Measurements from ENCODE around the gene KRTAP12-2.
"Not testable (repeated sequence)": the region's sequence is repeated elsewhere in the genome, so short reads cannot be mapped to it uniquely, and the experiment has no call there.

The KRTAP12-2 gene

DNA sequence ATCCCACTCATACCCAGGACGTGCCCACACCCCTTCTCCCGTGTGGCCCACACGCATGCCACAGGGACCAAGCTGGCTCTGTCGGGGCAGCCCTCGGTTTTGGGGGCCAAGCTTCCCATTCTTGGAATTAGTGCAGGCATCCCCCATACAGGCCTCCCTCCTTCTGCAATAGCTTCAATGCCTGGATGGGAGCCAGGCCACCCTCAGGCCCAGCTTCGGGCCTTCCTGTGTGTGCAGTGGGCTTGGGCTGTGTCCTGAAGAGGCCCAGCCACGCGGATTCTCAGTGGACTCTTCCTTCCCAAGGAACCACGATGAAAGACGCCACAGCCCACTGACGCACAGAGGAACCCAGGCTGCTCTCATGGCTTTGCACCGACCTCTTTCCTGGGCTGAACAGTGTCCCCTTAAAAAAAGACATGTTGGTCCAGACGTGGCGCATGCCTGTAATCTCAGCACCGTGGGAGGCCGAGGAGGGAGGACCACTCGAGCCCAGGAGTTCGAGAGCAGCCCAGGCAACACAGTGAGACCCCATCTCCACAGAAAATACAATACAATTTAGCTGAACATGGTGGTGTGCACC is 17.1 kb downstream of the KRTAP12-2 start:
- DNase-seq, result no peak

DNA sequence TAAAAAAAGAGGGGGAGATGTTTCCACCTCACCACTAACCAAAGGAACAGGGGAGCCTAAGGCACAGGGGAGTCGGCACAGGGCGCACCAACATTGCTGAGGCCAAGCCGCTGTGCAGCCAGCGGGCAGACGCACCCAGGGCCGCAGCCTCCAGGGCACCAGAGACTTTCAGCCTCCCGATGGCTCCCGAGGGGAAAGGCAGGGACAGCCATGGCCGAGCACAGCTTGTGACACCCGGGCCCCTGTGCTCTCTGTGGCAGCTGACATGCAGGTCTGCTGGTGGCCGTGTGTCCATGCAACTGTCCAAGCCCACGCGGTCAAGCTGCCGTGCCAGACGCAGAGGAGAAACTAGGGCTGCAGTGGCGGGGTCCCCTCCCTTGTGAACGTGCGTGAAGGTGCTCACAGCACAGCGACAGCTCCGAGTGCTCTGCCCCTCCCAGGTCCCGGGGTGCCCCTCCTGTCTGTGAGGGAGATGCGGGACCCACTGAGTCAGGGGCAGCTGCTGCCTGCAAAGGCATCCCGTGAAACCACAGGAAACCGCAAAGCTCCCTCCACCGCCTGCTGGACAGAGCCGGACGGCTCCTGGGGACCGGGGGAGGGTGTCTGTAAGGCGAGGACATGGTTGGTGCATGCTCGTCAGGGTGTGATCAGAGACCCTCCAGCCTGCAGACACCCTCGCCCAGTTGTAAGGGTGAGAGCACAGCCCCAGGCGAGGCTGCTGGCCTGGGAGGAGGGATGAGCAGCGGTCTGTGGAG is 18.0 kb downstream of the KRTAP12-2 start:
- no peak for DNase-seq

DNA sequence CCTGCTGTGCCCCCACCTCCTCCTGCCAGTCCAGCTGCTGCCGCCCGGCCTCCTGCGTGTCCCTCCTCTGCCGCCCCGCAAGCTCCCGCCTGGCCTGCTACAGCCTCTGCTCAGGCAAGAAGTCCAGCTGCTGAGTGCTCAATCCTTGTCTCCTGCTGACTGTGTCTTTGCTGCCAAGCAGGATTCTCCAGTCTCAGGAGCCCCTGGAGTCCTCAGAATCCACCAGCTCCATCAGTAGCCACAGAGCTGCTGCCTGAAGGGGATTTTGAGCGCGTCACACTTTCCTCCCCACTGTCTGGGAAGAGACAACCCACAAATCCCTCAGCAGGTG is 19.5 kb downstream of the KRTAP12-2 start:
- no peak for DNase-seq

DNA sequence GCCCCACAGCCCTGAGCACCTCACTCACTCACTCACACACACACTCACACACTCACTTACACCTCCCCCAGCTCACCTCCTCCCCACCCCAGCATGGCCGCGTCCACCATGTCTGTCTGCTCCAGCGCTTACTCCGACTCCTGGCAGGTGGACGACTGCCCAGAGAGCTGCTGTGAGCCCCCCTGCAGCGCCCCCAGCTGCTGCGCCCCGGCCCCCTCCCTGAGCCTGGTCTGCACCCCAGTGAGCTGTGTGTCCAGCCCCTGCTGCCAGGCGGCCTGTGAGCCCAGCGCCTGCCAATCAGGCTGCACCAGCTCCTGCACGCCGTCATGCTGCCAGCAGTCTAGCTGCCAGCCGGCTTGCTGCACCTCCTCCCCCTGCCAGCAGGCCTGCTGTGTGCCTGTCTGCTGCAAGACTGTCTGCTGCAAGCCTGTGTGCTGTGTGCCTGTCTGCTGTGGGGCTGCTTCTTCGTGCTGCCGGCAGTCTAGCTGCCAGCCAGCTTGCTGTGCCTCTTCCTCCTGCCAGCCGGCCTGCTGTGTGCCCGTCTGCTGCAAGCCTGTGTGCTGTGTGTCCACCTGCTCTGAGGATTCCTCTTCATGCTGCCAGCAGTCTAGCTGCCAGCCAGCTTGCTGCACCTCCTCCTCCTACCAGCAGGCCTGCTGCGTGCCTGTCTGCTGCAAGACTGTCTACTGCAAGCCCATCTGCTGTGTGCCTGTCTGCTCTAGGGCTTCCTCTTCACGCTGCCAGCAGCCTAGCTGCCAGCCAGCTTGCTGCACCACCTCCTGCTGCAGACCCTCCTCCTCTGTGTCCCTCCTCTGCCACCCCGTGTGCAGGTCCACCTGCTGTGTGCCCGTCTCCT is 20.1 kb downstream of the KRTAP12-2 start, which contains the start of gene KRTAP10-11:
Gene KRTAP10-11 (plus strand): TSS at position 49 of the 856 bp plus-strand sequence. CDS start 45 bp downstream, at position 94.
- not testable (repeated sequence) for DNase-seq

DNA sequence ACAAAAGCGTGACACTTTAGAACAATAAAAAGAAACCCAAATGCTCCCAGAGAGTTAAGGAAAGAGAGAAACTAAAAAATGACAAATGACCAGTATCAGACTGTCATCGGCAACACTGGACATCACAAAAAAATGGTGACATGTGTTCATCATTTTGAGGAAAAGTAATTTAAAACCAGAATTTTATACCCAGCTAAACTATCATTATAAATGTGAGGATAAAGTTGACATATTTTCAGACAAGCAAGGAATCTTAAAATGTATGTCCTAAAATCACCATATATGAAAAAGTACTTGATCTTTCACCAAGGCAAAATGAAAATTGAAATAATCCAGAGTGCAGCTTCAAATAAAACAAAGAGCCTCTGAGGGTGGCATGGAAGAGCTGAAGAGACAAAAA is 21.8 kb downstream of the KRTAP12-2 start:
- no peak for DNase-seq

DNA sequence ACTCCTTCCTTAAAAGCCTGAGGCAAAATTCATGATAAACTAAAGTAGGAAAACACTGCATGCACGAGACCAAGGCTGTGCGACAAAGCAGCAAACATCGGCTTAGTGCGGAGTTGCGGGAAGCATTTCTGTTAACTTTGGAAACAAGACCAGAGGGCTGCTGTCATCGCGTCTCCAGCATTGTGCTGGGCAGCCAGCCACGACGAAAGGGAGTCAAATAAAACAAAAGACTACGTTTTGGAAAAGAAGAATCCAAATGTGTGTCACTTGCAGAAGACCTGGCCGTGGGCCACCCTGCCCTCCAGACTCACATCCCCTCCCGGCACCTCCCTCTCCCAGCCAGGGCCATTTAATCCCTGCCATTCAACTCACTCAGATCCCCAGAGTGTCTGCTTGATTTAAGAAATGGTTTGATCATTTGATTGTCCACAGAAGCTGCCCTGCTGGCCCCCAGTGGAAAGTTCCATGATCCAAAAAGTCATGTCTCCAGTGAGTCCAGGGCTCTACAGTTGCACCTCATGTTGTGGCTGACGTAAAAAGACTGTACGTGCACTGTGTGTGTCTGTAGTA is 22.9 kb downstream of the KRTAP12-2 start:
- no peak for DNase-seq

DNA sequence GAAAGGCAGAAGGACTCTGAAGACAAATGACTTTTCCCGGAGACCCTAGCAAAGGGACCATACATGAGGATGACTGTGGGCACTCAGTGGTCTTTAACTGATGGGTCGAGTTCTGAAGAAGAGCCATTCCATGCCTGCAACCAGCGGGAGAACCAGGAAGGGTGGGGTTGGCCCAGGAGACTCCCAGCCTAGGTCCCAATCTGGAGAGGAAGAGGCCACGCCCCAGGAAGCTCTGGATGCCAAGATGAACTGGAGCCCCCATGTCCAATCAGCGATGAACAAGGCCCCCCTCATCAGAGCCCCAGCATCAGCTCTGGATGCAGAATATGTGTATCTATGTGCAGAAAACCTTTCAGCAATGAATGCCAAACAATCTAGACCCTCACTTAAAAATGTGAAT is 26.0 kb downstream of the KRTAP12-2 start:
- no peak for DNase-seq

DNA sequence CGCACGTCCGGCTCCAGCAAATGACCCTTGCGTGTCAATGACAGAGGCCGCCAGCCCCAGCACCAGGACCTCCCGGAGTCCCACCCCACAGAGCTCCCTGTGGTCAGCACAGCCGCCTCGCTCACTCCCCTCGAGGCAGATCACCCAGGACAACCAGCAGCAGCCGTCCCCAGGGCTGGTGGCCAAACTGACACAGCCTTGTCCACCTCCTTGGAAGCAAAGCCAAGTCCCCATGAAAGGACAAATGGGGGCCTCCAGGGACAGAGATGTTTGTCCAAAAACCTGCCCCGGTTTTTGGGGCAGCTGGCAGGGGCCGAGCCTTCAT is 27.4 kb downstream of the KRTAP12-2 start:
- DNase-seq, result no peak

DNA sequence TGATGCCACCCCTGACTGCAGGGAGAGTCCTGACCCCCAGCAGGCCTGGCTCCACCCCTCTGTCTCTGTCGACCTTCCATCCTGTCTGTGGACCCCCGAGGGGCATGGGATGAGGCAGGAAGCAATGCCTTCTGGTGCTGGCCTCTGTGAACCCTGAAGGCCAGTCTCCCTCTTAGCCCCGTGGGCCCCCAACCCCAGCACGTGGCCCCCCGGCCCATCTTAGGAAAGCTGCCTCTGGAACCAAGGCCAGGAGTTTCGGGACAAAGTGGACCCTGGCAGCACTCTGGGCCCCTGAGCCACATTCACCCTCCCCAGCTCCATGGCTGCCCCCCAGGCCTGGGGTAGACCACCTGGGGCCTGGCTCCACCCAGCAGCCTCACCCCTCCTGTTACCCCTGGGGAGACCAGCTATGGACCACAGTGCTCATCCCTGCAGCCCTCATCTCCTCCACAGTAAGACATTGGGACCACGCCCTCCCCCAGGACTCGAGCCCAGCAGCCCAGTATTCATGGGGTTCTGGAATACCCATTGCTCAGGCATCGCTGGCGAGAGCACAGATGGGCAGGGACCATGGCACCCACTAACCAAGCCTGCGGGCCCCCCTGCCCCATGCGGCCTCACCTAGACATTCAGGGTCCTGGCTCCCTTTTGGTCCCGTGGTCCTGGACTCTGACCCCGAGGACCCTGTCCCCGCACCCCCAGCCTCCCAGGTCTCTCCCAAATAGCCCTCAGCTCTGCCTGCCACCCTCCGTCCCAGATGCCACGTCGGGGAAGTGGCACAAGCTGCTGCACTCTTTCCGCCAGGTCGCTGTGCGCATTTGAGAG is 28.0 kb downstream of the KRTAP12-2 start:
- DNase-seq, result not testable (repeated sequence)

DNA sequence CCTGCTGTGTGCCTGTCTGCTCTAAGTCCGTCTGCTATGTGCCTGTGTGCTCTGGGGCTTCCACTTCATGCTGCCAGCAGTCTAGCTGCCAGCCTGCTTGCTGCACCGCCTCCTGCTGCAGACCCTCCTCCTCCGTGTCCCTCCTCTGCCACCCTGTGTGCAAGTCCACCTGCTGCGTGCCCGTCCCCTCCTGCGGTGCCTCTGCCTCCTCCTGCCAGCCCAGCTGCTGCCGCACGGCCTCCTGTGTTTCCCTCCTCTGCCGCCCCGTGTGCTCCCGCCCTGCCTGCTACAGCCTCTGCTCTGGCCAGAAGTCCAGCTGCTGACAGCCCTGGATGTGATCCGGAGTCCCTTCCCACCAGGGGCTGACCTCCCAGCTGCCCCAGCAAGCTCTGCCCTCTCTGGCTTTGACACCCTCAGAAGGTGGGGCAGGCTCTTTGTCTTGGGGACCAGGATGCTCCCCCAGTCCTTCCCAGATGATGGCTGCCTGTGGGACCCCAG is 28.8 kb downstream of the KRTAP12-2 start:
- DNase-seq, result not testable (repeated sequence)

DNA sequence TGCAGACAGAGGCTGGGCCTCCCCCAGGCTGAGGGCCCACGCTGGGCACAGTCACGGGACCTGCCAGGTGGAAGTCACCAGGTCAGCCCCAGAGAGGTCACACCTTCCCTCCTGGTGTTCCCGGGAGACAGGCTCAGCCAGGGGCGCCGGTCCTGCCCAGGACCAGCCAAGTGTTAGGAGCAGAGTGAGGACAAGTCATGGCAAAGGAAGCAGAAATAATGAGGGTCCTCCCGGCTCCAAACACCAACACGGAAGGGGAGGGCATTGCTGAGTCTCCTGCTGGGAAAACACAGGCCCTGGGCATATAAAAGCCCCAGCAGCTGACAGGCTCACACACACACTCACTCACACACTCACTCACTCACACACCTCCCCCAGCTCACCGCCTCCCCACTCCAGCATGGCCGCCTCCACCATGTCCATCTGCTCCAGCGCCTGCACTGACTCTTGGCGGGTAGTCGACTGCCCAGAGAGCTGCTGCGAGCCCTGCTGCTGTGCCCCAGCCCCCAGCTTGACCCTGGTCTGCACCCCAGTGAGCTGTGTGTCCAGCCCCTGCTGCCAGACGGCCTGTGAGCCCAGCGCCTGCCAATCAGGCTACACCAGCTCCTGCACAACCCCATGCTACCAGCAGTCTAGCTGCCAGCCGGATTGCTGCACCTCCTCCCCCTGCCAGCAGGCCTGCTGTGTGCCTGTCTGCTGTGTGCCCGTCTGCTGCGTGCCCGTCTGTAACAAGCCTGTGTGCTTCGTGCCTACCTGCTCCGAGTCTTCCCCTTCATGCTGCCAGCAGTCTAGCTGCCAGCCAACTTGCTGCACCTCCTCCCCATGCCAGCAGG is 29.5 kb downstream of the KRTAP12-2 start, which contains the start of gene KRTAP10-10:
Gene KRTAP10-10 (plus strand): TSS at position 339 of the 833 bp plus-strand sequence. CDS start 62 bp downstream, at position 401.
- DNase-seq, result no peak

DNA sequence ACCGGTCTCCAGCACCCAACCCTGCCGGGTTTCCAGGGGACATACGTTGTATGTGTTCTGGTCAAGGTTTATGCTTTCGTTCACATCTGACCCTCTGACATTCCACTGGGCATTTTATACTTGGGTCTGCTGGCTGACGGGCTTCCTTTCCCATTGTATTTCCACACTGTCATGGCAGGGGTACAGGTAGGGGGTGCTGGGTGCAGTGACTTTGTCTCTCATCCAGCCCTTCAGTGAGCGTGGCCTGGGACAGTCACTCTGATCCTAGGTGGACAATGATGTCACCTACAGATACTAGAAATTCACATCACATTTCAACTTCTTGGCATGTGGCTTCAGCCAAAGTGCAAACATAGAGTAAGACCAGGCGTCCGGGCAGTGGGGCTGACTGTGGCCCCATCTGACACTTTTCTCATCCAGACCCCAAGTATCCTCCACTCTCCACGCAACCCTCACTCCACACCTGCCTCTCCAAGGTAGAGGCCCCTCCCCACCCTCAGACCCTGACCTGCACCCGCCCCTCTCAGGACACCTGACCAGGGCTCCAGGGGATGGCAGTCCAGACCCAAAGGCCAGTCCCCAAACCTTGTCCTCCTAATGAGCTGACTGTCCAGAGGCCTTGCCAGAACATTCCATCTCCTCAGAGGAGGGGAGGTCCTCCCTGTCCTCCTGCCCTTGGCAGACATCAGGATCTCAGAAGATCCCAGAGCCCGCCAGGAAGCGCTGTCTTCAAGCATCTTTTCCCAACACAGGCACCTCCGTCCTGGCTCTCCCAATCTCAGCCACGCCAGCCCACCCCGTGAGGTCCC is 30.3 kb downstream of the KRTAP12-2 start:
- DNase-seq, result no peak

DNA sequence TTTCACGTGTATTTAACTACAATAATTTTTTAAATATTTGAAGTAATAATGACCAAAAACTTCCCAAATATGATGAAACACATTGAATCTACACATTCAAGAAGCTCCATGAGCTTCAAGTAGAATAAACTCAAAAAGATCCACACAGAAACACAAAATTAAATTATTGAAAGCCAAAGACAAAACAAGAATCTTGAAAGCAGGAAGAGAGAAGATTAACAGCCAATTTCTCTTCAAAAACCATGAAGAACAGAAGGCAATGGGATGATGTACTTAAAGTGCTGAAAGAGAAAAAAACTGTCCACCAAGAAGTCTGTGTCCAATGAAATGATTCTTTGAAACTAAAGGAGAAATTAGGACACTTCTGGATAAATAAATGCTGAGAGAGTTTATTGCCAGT is 34.7 kb downstream of the KRTAP12-2 start:
- DNase-seq, result no peak

DNA sequence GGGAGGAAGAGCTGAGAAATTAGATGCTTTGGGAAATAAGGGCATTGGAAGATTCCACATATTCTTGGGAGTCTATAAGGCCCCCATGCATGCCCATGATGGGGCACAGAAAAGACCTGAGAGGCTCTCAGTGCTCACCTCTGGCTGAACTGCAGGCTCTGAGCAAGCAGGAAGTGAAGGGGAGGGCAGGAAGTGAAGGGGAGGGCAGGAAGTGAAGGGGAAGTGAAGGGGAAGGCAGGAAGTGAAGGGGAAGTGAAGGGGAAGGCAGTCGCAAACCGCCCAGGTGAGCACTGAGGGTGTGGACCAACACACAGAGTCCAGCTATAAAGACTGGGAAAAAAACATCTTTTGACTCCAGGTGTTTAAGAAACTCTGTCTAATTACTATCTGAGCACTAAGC is 36.3 kb downstream of the KRTAP12-2 start:
- DNase-seq, result no peak

DNA sequence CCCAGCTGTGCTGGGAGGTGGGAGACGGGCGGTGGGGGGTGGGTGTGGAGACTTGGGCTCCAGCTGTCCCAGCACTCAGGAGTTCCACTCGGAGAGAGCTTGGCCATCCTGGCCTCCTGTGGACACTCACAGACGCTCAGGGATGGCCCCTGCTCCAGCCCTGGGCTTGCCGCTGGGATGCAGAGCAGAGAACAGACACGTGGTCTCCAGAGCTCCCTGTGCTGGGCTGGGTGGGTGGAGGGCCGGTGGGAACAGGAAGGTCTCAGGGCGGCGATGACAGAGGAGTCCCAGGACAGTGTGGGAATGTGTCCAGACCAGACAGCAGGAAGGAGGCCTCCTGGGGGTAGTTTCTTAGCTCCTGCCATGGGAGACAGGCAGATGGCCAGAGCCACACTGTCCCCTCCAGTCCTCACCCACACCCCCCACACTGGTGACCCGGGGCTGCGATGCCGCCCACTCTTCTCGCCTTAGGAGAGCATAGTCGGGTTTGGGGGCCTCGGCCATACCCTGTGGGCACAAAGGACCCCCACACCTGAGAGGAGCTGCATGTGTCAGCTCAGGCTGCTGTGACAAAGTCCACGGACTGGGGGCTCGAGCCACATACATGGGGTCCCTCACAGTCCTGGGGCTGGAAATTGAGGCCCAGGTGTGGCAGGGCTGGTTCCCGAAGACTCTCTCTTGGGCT is 37.9 kb downstream of the KRTAP12-2 start:
- DNase-seq, result no peak

DNA sequence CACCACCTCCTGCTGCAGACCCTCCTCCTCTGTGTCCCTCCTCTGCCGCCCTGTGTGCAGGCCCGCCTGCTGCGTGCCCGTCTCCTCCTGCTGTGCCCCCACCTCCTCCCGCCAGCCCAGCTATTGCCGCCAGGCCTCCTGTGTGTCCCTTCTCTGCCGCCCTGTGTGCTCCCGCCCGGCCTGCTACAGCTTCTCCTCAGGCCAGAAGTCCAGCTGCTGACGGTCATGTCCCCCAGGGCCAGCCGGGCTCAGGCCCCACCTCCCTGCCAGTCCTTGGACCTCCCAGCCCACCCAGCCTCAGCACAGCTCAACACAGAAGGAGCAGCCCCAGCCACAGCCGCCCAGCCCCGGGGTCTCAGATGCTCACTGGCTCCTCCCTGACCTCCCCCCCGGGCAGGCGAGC is 38.9 kb downstream of the KRTAP12-2 start:
- not testable (repeated sequence) for DNase-seq

DNA sequence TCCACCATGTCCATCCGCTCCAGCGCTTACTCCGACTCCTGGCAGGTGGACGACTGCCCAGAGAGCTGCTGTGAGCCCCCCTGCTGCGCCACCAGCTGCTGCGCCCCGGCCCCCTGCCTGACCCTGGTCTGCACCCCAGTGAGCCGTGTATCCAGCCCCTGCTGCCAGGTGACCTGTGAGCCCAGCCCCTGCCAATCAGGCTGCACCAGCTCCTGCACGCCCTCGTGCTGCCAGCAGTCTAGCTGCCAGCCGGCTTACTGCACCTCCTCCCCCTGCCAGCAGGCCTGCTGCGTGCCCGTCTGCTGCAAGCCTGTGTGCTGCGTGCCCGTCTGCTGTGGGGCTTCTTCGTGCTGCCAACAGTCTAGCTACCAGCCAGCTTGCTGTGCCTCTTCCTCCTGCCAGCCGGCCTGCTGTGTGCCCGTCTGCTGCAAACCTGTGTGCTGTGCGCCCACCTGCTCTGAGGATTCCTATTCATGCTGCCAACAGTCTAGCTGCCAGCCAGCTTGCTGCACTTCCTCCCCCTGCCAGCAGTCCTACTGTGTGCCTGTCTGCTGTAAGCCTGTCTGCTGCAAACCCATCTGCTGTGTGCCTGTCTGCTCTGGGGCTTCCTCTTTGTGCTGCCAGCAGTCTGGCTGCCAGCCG is 39.4 kb downstream of the KRTAP12-2 start:
- DNase-seq, result not testable (repeated sequence)

DNA sequence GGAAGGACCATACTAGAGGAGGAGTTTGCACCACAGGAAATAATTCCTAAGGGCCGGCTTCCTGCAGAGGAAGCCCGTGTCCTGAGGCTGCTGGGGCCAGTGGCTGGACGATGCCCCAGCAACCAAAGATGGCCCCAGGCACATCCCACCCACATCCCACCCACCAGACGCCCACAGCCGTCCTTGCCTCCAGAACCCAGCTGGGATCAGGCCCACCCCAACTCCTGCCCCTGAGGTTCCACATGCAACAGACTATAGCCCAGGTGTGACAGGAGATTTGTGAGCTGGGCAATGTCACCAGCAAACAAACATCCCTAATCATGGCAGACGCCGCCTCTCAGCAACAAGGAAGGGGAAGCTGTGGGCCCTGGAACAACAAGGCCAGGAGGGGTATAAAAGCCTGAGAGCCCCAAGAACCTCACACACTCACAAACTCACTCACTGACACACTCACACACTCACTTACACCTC is 40.0 kb downstream of the KRTAP12-2 start, which contains the start of gene KRTAP10-9:
Gene KRTAP10-9 (plus strand): TSS at position 421 of the 471 bp plus-strand sequence. CDS start 79 bp downstream, outside the sequence.
- no peak for DNase-seq

DNA sequence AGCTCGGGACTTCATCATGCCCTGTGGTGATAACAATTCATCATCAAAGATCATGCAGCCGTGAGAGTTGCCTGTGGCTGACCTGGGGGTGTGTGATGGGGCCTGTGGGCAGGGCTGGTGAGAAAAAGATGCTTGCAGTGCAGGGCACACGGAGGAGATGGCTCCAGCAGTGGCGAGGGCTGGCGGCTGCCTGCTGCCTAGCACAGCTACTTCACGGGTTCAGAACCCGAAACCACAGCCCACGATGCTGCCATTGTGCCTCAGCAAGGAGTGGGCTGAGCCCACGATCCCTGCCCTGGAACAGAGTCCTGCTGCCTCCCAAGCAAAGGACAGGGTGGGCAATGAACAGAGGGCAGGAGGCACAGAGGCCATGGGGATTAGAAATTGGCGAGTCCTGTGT is 40.5 kb downstream of the KRTAP12-2 start:
- no peak for DNase-seq

All from stimulated activated CD4-positive, alpha-beta T cell treated with anti-CD3 and anti-CD28 coated beads, Interleukin-2, amount 100 ng/mL, for 24 hours (primary cell).